Mucosa of descending colon (tissue), 3 donors: Measurements from ENCODE around the gene YPEL1. TPM values are rescaled to one million over a fixed set of nuclear protein-coding genes. Genes with fewer than 3 reads are reported as not detected.
A peak's percentile ranks its signal among the peaks of the same experiment; 100 is the strongest.

Experiments used
- ATAC-seq: fragments of 200-7000 bp; cut with Tn5 transposase; one replicate; pipeline ENCODE4 v1.9.1; 2020; ENCODE audit warnings: mild to moderate bottlenecking, moderate library complexity
- DNase-seq, 3 donors: peaks; one replicate each; pipeline ENCODE4 v3.0.0-alpha.2; 2020
- H3K36me3 ChIP-seq: fragments of 200-600 bp; one replicate; pipeline ENCODE4 v1.8.0; 2021; ENCODE audit warnings: low read depth, mild to moderate bottlenecking
- H3K4me1 ChIP-seq: fragments of 200-600 bp; one replicate; pipeline ENCODE4 v1.8.0; 2021; ENCODE audit warnings: low read depth, mild to moderate bottlenecking
- H3K4me3 ChIP-seq: fragments of 200-600 bp; one replicate; pipeline ENCODE4 v1.8.0; 2021; ENCODE audit warnings: mild to moderate bottlenecking
- H3K9me3 ChIP-seq: fragments of 200-600 bp; one replicate; pipeline ENCODE4 v1.8.0; 2021; ENCODE audit warnings: mild to moderate bottlenecking
- intact Hi-C, 2 donors: fragments of 100-400 bp; cut with DNase I in 1 of 2; cut with micrococcal nuclease in 1 of 2; formaldehyde crosslinking; loops; one replicate each; pipeline versions ENCODE4 v1.11.0 to v1.11.1; 2022; cut with DNase I, micrococcal nuclease
- total RNA-seq, 3 donors: library from RNA; stranded (reverse); fragmentation: NEBNext Ultra II Directional in 2 of 3; extraction: Animal tissue kit (Norgen Biotek cat#: 25700) in 2 of 3; gene quantifications; one replicate each; pipeline versions ENCODE4 v1.2.1 to v1.2.4, GENCODE V29; 2021 to 2023
- TF ChIP-seq, protein P1 (sequence below): fragments of 200-600 bp; IDR thresholded peaks from one replicate; pipeline ENCODE4 v1.8.0; 2022; ENCODE audit warnings: antibody characterized with exemption, mild to moderate bottlenecking
- donor health status: DM: no; HTN: no; CAD: no; lungs with moderate emphysema.
- donor health status: DM: no; HTN: no; CAD: no.
- donor health status: DM: no; HTN: yes; CAD: no.

YPEL1 gene
- total RNA-seq, 3 donors from 2014 or later, result 2.7 to 6.8 (median 2.8) TPM

DNA sequence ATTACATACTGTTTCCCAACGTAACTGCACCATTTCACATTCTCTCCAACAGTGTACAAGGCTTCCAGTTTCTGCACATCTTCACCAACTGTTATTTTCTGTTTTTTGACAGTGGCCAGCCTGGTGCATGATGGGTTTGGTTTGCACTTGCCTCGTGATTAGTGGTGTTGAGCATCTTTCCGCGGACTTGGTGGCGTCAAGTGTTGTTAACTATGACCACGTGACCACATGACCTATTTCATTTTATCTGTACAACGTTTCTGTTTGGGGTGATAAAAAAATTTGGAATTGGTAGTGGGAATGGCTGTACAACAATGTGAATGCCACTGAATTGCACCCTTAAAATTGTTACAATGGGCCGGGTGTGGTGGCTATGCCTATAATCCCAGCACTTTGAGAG, 2.5 kb upstream of the YPEL1 start:
- no peak overlapping the region for H3K4me3 ChIP-seq
- ATAC-seq, result no peak
- peaks cover 8% of the 10 kb centered on the region for H3K4me1 ChIP-seq
- H3K9me3 ChIP-seq, result no peaks in the 10 kb centered on the region
- DNase-seq, result no peak
- TF ChIP-seq, protein P1, sequence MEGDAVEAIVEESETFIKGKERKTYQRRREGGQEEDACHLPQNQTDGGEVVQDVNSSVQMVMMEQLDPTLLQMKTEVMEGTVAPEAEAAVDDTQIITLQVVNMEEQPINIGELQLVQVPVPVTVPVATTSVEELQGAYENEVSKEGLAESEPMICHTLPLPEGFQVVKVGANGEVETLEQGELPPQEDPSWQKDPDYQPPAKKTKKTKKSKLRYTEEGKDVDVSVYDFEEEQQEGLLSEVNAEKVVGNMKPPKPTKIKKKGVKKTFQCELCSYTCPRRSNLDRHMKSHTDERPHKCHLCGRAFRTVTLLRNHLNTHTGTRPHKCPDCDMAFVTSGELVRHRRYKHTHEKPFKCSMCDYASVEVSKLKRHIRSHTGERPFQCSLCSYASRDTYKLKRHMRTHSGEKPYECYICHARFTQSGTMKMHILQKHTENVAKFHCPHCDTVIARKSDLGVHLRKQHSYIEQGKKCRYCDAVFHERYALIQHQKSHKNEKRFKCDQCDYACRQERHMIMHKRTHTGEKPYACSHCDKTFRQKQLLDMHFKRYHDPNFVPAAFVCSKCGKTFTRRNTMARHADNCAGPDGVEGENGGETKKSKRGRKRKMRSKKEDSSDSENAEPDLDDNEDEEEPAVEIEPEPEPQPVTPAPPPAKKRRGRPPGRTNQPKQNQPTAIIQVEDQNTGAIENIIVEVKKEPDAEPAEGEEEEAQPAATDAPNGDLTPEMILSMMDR, result no peak
- H3K36me3 ChIP-seq, result no peaks in the 10 kb centered on the region
- intact Hi-C loops, result no loop called here

DNA sequence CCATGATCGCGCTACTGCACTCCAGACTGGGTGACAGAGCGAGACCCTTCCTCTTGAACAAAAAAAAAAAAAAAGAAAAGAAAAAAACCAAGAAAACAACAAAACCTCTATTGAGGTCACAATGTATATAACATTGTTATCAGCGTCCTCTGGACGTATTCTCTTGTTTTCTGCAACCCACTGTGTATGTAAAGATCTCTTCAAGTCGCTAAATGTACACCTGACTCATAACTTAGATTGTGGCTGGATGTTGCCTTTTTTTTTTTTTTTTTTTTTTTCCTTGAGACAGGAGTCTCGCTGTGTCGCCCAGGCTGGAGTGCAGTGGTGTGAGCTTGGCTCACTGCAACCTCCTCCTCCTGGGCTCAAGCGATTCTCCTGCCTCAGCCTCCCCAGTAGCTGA, 1.4 kb upstream of the YPEL1 start:
- no peak overlapping the region for H3K4me3 ChIP-seq
- intact Hi-C loops, result no loop called here
- peaks cover 8% of the 10 kb centered on the region for H3K4me1 ChIP-seq
- H3K36me3 ChIP-seq, result no peaks in the 10 kb centered on the region
- DNase-seq (no peak), ATAC-seq (no peak)
- TF ChIP-seq, protein P1, result no peak
- no peaks in the 10 kb centered on the region for H3K9me3 ChIP-seq

GRCh38 chr22:21736084-21736642, 569 bp upstream of the YPEL1 start:
- no peak overlapping the region for H3K4me3 ChIP-seq
- H3K36me3 ChIP-seq, result no peaks in the 10 kb centered on the region
- DNase-seq, result no peak
- peaks cover 8% of the 10 kb centered on the region for H3K4me1 ChIP-seq
- no peaks in the 10 kb centered on the region for H3K9me3 ChIP-seq
- intact Hi-C loops, result no loop called here
- peak; percentile 28 for ATAC-seq
- TF ChIP-seq, protein P1, result no peak

DNA sequence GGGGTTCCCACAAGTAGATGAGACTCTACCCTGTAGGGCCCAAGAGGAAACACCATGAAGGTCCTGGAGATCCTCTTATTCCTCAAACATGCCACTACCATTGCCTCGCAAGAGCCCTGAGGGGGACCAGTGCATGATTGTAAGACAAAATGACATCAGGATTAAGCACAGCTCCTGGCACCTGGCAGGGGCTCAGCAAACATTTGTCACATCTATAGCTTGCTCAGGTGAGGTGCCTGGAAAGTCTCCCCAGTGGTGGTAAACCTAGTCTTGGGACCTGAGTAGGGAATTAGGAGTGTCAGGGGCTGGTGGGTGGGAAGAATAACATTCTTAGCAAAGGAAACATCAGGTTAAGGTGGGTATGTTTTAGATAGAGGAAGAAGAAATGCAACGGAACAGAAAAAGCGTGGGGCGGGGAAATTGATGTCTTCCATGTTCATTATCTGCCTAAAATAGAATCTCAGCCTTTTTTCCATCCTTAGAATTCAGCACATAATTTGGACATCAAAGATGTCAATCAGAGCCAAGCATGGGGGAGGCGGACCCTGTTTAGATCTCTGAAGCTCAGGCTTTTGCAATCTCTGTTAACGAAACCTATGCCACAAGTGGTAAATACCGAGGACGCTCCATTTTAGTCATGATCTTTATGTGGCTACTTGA, 924 bp downstream of the YPEL1 start:
- intact Hi-C loops, result no loop called here
- Histone ChIP-seq H3K4me1 (peaks cover 8% of the 10 kb centered on the region), H3K4me3 (no peak overlapping the region), H3K9me3 (no peaks in the 10 kb centered on the region), H3K36me3 (no peaks in the 10 kb centered on the region)
- DNase-seq (peak in 1 of 3 donors; percentile 13), ATAC-seq (no peak)
- TF ChIP-seq, protein P1, result no peak

DNA sequence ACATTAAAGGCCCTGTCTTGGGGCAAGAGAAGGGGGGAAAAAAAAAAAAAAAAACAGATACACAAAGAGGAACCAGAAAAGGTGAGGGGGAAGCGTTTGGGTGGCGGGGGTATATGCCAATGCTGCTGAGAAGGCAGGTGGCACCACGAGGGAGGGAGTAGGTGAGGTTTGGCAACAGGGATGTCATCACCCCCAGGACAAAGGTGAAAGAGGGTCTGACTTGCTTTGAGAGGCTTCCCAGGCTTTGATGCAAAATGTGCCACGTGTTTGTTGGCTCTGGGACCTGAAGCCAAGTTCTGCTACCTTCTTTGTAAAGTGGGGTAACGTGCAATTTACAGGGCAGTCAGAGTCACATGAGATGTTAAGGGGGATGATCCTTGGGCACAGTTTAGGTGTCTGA, 4.1 kb downstream of the YPEL1 start:
- intact Hi-C loops, result no loop called here
- DNase-seq, result no peak
- no peak overlapping the region for H3K4me3 ChIP-seq
- H3K4me1 ChIP-seq, result peaks cover 8% of the 10 kb centered on the region
- no peak for ATAC-seq
- no peaks in the 10 kb centered on the region for H3K36me3 ChIP-seq
- TF ChIP-seq, protein P1, result no peak
- H3K9me3 ChIP-seq, result no peaks in the 10 kb centered on the region
